Psoas muscle (tissue), 8 donors: ENCODE data around the gene CNTNAP2. TPM values are rescaled to one million over a fixed set of nuclear protein-coding genes. Genes with fewer than 3 reads are reported as not detected.

ENCODE experiments used
- ATAC-seq, 4 donors: fragments of 200-7000 bp; cut with Tn5 transposase; one replicate each; pipeline ENCODE4 v1.9.1; 2020; ENCODE audit warnings: moderate library complexity in 3 of 4, mild to moderate bottlenecking in 2 of 4
- DNase-seq, 2 donors: peaks; one replicate each; pipeline ENCODE4 v3.0.0-alpha.2; 2020
- H3K27ac ChIP-seq: fragments of 200-600 bp; one replicate; pipeline ENCODE4 v1.8.0; 2022
- H3K27me3 ChIP-seq, 3 donors: fragments of 200-600 bp in 1 of 3; one replicate each; pipeline versions ENCODE4 v1.6.1 to v1.8.0; 2013 to 2022; ENCODE audit warnings: low read length in 2 of 3, mild to moderate bottlenecking in 2 of 3, moderate library complexity in 1 of 3; ENCODE audit not compliant: insufficient read depth in 3 of 3
- H3K36me3 ChIP-seq, 2 donors: fragments of 200-600 bp in 1 of 2; one replicate each; pipeline versions ENCODE4 v1.6.1 to v1.8.0; 2013 to 2022; ENCODE audit warnings: low read depth in 1 of 2, mild to moderate bottlenecking in 1 of 2, moderate library complexity in 1 of 2; ENCODE audit not compliant: insufficient read depth in 1 of 2
- H3K4me1 ChIP-seq: fragments of 200-600 bp; one replicate; pipeline ENCODE4 v1.8.0; 2022
- H3K4me3 ChIP-seq: fragments of 200-600 bp; one replicate; pipeline ENCODE4 v1.8.0; 2022; ENCODE audit warnings: mild to moderate bottlenecking
- H3K9me3 ChIP-seq: fragments of 200-600 bp; one replicate; pipeline ENCODE4 v1.8.0; 2022
- CTCF ChIP-seq: fragments of 200-600 bp; IDR thresholded peaks from one replicate; pipeline ENCODE4 v1.8.0; 2022; ENCODE audit warnings: antibody characterized with exemption
- WGBS, 3 donors: extraction: QIAGEN DNeasy Blood & Tissue Kit; methylation state at CpG; one replicate each; pipeline versions ENCODE4 v1.1.6 to v1.1.7; 2013; 5-methylcytosine and 5-hydroxymethylcytosine counted together
- intact Hi-C, 2 donors: fragments of 100-400 bp; cut with DNase I; formaldehyde crosslinking; loops; one replicate each; pipeline versions ENCODE4 v1.11.0 to v1.14.2; 2022
- polyA plus RNA-seq, 3 donors: library from polyadenylated mRNA; stranded (reverse); fragments of 200-250 nt; gene quantifications; one replicate each; pipeline ENCODE4 v1.2.3, GENCODE V29; 2013
- total RNA-seq, 4 donors: library from RNA; stranded (reverse); fragmentation: NEBNext Ultra II Directional in 2 of 4; extraction: Animal tissue kit (Norgen Biotek cat#: 25700) in 2 of 4; gene quantifications; one replicate each; pipeline versions ENCODE4 v1.2.1 to v1.2.4, GENCODE V29; 2021 to 2023
- donor health status: healthy with polysubstance abuse.
- donor health status: DM: no; HTN: no; CAD: no; lungs with moderate emphysema.
- donor health status: Bipolar disorder and iron deficiency.
- donor health status: healthy.
- donor health status: DM: yes; HTN: yes; CAD: no.
- donor health status: DM: no; HTN: no; CAD: no.
- donor health status: DM: no; HTN: no; CAD: no.
- donor health status: DM: yes; HTN: yes; CAD: no.

CNTNAP2 gene
- total and polyA plus RNA-seq, 7 donors = 0.01 to 0.13 TPM; not detected in 5

GRCh38 chr7:148397551-148397950 is 2280.9 kb downstream of the CNTNAP2 start:
- Histone ChIP-seq H3K4me3 (no peak overlapping the region), H3K4me1 (no peaks in the 10 kb centered on the region), H3K9me3 (no peaks in the 10 kb centered on the region), H3K27ac (no peak overlapping the region), H3K36me3 (no peaks in the 10 kb centered on the region), H3K27me3 (peaks cover 0 to 12% (median 3%) of the 10 kb centered on the region in 3 donors)
- DNase-seq (no peak), ATAC-seq (no peak)
- intact Hi-C loops = no loop called here
- 17 to 27% (median 27%) methylated on average over 4 of the region's 4 CpGs for WGBS, 3 donors
- no peak for TF ChIP-seq CTCF

- no peak for DNase-seq
- ATAC-seq = no peak
- intact Hi-C loops = no loop called here
- WGBS, 3 donors = 62 to 80% (median 70%) methylated on average over 5 of the region's 5 CpGs
- Histone ChIP-seq H3K27ac (no peak overlapping the region), H3K27me3 (peaks cover 0 to 12% (median 3%) of the 10 kb centered on the region in 3 donors), H3K4me1 (no peaks in the 10 kb centered on the region), H3K4me3 (no peak overlapping the region), H3K9me3 (no peaks in the 10 kb centered on the region), H3K36me3 (no peaks in the 10 kb centered on the region)
- TF ChIP-seq CTCF = no peak
Observed at GRCh38 chr7:148397985-148398384, 2281.4 kb downstream of the CNTNAP2 start.

DNA sequence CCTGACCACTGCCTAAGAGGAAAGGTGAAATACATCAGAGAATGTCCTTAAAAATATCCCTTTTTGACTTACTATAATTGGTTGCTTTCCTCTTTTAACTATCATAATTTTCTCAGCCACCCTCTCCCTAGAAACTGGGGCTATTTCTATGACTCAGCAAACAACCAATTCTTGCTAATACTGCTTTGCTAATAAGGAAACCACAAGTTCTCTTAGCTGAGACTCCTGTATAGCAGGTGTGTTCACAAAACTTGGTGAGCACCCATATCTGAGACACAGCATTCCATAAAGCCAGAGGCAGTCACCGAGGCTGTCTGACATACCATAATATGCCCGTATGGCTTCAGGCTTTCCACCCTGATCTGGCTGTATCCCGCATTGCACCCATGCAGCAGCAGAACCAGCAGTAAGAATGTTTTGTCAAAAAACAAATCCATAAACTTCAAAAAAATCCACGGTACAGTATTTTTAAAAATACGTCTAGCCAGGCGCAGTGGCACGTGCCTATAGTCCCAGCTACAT is 2282.3 kb downstream of the CNTNAP2 start:
- Histone ChIP-seq H3K9me3 (no peaks in the 10 kb centered on the region), H3K4me1 (no peaks in the 10 kb centered on the region), H3K36me3 (no peaks in the 10 kb centered on the region), H3K27me3 (peaks cover 0 to 12% (median 3%) of the 10 kb centered on the region in 3 donors), H3K4me3 (no peak overlapping the region), H3K27ac (no peak overlapping the region)
- intact Hi-C loops = no loop called here
- ATAC-seq (no peak), DNase-seq (no peak)
- no peak for TF ChIP-seq CTCF
- WGBS, 3 donors = 73 to 83% (median 79%) methylated on average over 7 of the region's 7 CpGs

- Histone ChIP-seq H3K27me3 (peaks cover 0 to 12% (median 3%) of the 10 kb centered on the region in 3 donors), H3K27ac (no peak overlapping the region), H3K4me1 (no peaks in the 10 kb centered on the region), H3K4me3 (no peak overlapping the region), H3K9me3 (no peaks in the 10 kb centered on the region), H3K36me3 (no peaks in the 10 kb centered on the region)
- intact Hi-C loops = no loop called here
- ATAC-seq (no peak), DNase-seq (no peak)
- WGBS, 3 donors = 77 to 82% (median 80%) methylated on average over 14 of the region's 14 CpGs
- no peak for TF ChIP-seq CTCF
Observed at GRCh38 chr7:148400101-148400500, 2283.5 kb downstream of the CNTNAP2 start.

DNA sequence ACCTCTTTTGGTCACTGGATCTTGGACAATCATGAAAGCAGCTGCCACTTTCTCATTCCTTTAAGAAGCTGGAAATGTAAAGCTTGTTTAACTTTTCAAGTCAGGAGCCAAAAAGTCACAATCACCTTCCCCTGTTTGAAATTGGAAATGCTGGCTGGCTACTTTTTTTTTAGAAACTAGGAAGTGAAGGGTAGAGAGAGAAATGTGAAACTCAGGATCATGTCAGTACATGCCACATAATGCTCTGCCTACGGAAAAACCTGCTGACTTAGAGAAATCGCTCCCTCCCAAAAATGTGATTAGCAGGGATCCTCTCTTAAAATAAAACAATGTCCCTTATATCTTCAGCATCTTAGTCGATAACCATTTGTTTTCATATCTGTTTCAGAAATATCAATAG is 2285.6 kb downstream of the CNTNAP2 start:
- peaks cover 0 to 6% (median 3%) of the 10 kb centered on the region in 3 donors for H3K27me3 ChIP-seq
- DNase-seq (no peak), ATAC-seq (no peak)
- no peaks in the 10 kb centered on the region for H3K4me1 ChIP-seq
- no peak overlapping the region for H3K4me3 ChIP-seq
- no peak for TF ChIP-seq CTCF
- H3K9me3 ChIP-seq = no peaks in the 10 kb centered on the region
- intact Hi-C loops = no loop called here
- no peak overlapping the region for H3K27ac ChIP-seq
- WGBS, 3 donors = 66 to 68% (median 68%) methylated on average over 3 of the region's 3 CpGs
- H3K36me3 ChIP-seq = no peaks in the 10 kb centered on the region
